ENCODE data around the gene ST6GALNAC3. TPM values are rescaled to one million over a fixed set of nuclear protein-coding genes. Genes with fewer than 3 reads are reported as not detected.

ST6GALNAC3 gene
- total RNA-seq, 1 donor from 2014 or later, result 46.8 TPM

- H3K4me1 Mint-ChIP-seq (ENCODE audit: unreplicated experiment), result peaks cover 7% of the 10 kb centered on the region
- no peak for TF ChIP-seq CTCF (IDR thresholded peaks at IDR 0.05; ENCODE audit: unreplicated experiment)
- H3K9me3 Mint-ChIP-seq (ENCODE audit: unreplicated experiment), result no peaks in the 10 kb centered on the region
- H3K36me3 Mint-ChIP-seq (ENCODE audit: low read depth, unreplicated experiment), result no peaks in the 10 kb centered on the region
- no peak for DNase-seq (ENCODE audit: low spot score)
- no peak overlapping the region for H3K4me3 Mint-ChIP-seq (ENCODE audit: unreplicated experiment)
- no peak overlapping the region for H3K27ac Mint-ChIP-seq (ENCODE audit: unreplicated experiment)
- peaks cover 2% of the 10 kb centered on the region for H3K27me3 Mint-ChIP-seq (ENCODE audit: unreplicated experiment)
These were observed 548.4 kb downstream of the ST6GALNAC3 start for GRCh38 chr1:76622774-76623528.

GRCh38 chr1:76625886-76626678 is 551.5 kb downstream of the ST6GALNAC3 start:
- no peak for TF ChIP-seq CTCF (IDR thresholded peaks at IDR 0.05; ENCODE audit: unreplicated experiment)
- DNase-seq (ENCODE audit: low spot score), result no peak
- Mint-ChIP-seq H3K4me3 (ENCODE audit: unreplicated experiment) (no peak overlapping the region), H3K36me3 (ENCODE audit: low read depth, unreplicated experiment) (peaks cover 3% of the 10 kb centered on the region), H3K27me3 (ENCODE audit: unreplicated experiment) (no peaks in the 10 kb centered on the region), H3K27ac (ENCODE audit: unreplicated experiment) (no peak overlapping the region), H3K4me1 (ENCODE audit: unreplicated experiment) (peaks cover 7% of the 10 kb centered on the region), H3K9me3 (ENCODE audit: unreplicated experiment) (no peaks in the 10 kb centered on the region)

GRCh38 chr1:76627498-76627897 is 553.0 kb downstream of the ST6GALNAC3 start:
- H3K27me3 Mint-ChIP-seq (ENCODE audit: unreplicated experiment), result no peaks in the 10 kb centered on the region
- H3K27ac Mint-ChIP-seq (ENCODE audit: unreplicated experiment), result no peak overlapping the region
- H3K4me1 Mint-ChIP-seq (ENCODE audit: unreplicated experiment), result peaks cover 7% of the 10 kb centered on the region
- no peaks in the 10 kb centered on the region for H3K9me3 Mint-ChIP-seq (ENCODE audit: unreplicated experiment)
- DNase-seq (ENCODE audit: low spot score), result no peak
- no peak for TF ChIP-seq CTCF (IDR thresholded peaks at IDR 0.05; ENCODE audit: unreplicated experiment)
- peaks cover 3% of the 10 kb centered on the region for H3K36me3 Mint-ChIP-seq (ENCODE audit: low read depth, unreplicated experiment)
- no peak overlapping the region for H3K4me3 Mint-ChIP-seq (ENCODE audit: unreplicated experiment)

GRCh38 chr1:76627901-76628300 is 553.4 kb downstream of the ST6GALNAC3 start:
- Mint-ChIP-seq H3K9me3 (ENCODE audit: unreplicated experiment) (no peaks in the 10 kb centered on the region), H3K27ac (ENCODE audit: unreplicated experiment) (no peak overlapping the region), H3K36me3 (ENCODE audit: low read depth, unreplicated experiment) (peaks cover 3% of the 10 kb centered on the region), H3K4me3 (ENCODE audit: unreplicated experiment) (no peak overlapping the region), H3K4me1 (ENCODE audit: unreplicated experiment) (peaks cover 4% of the 10 kb centered on the region), H3K27me3 (ENCODE audit: unreplicated experiment) (no peaks in the 10 kb centered on the region)
- no peak for TF ChIP-seq CTCF (IDR thresholded peaks at IDR 0.05; ENCODE audit: unreplicated experiment)
- no peak for DNase-seq (ENCODE audit: low spot score)

- TF ChIP-seq CTCF (IDR thresholded peaks at IDR 0.05; ENCODE audit: unreplicated experiment), result no peak
- no peak for DNase-seq (ENCODE audit: low spot score)
- no peaks in the 10 kb centered on the region for H3K27me3 Mint-ChIP-seq (ENCODE audit: unreplicated experiment)
- H3K27ac Mint-ChIP-seq (ENCODE audit: unreplicated experiment), result no peak overlapping the region
- H3K4me3 Mint-ChIP-seq (ENCODE audit: unreplicated experiment), result no peak overlapping the region
- peaks cover 3% of the 10 kb centered on the region for H3K36me3 Mint-ChIP-seq (ENCODE audit: low read depth, unreplicated experiment)
- no peaks in the 10 kb centered on the region for H3K9me3 Mint-ChIP-seq (ENCODE audit: unreplicated experiment)
- H3K4me1 Mint-ChIP-seq (ENCODE audit: unreplicated experiment), result no peaks in the 10 kb centered on the region
These were observed 557.6 kb downstream of the ST6GALNAC3 start for GRCh38 chr1:76632136-76632535.
